SK-N-SH (cell line): ENCODE data around the gene HINT1. TPM values are rescaled to one million over a fixed set of nuclear protein-coding genes. Genes with fewer than 3 reads are reported as not detected.
"Not testable (repeated sequence)": the region's sequence is repeated elsewhere in the genome, so short reads cannot be mapped to it uniquely, and the experiment has no call there.

Source experiments
- CTCF ChIA-PET: fragments of 300-600, 350-600 bp; formaldehyde crosslinking; extraction: SDS; loops from one replicate; lab custom pipeline; 2021; lab: Yijun Ruan, JAX
- POLR2A ChIA-PET: fragments of 350-600 bp; sonication (Branson Sonifier 250); formaldehyde crosslinking; extraction: SDS; loops from one replicate; lab custom pipeline; 2020; ENCODE audit warnings: antibody characterized with exemption, inconsistent platforms; lab: Yijun Ruan, JAX
- DNase-seq: peaks from one replicate; pipeline ENCODE4 v3.0.0; 2012
- H2AFZ ChIP-seq: fragments of 200-600 bp; sonication (generic); 2 replicates; pipeline ENCODE4 v1.8.1; 2016; ENCODE audit warnings: antibody characterized with exemption, mild to moderate bottlenecking, low read depth
- H3F3A ChIP-seq: fragments of 200-600 bp; sonication (generic); replicated peaks from 2 replicates; pipeline ENCODE3; 2016; ENCODE audit warnings: antibody characterized with exemption, mild to moderate bottlenecking; ENCODE audit not compliant: insufficient read depth
- H3K27ac ChIP-seq, 2 experiments: fragments of 200-500 bp in 1 of 2; fragments of 200-600 bp in 1 of 2; sonication (Bioruptor generic) in 1 of 2; sonication (generic), shearing (Covaris generic) in 1 of 2; 2 replicates each; pipeline versions ENCODE4 v1.5.1 to v1.6.1; 2014 to 2016; ENCODE audit warnings: low read depth in 2 of 2, inconsistent platforms in 1 of 2, low read length in 1 of 2, mild to moderate bottlenecking in 1 of 2, mixed read lengths in 1 of 2
- H3K27me3 ChIP-seq: fragments of 200-600 bp; sonication (generic), shearing (Covaris generic); 2 replicates; pipeline ENCODE4 v1.6.1; 2016; ENCODE audit warnings: mixed run types; ENCODE audit not compliant: insufficient read depth
- H3K36me3 ChIP-seq, 2 experiments: fragments of 200-500 bp in 1 of 2; fragments of 200-600 bp in 1 of 2; sonication (Bioruptor generic) in 1 of 2; sonication (generic) in 1 of 2; replicated peaks in 1 of 2; 2 replicates each; pipeline versions ENCODE3 to v1.5.1; 2014 to 2016; ENCODE audit warnings: low read length in 1 of 2, mild to moderate bottlenecking in 1 of 2; ENCODE audit not compliant: insufficient read depth in 2 of 2, control insufficient read depth in 1 of 2
- H3K4me1 ChIP-seq, 2 experiments: fragments of 200-500 bp in 1 of 2; fragments of 200-600 bp in 1 of 2; sonication (Bioruptor generic) in 1 of 2; sonication (generic), shearing (Covaris generic) in 1 of 2; 2 replicates each; pipeline versions ENCODE4 v1.5.1 to v1.6.1; 2014 to 2016; ENCODE audit warnings: low read depth in 1 of 2, low read length in 1 of 2, mixed run types in 1 of 2; ENCODE audit not compliant: insufficient read depth in 2 of 2, control insufficient read depth in 1 of 2
- H3K4me2 ChIP-seq: fragments of 200-600 bp; sonication (generic), shearing (Covaris generic); 2 replicates; pipeline ENCODE4 v1.6.1; 2017; ENCODE audit warnings: mixed run types
- H3K4me3 ChIP-seq, 2 experiments: fragments of 200-500 bp in 1 of 2; fragments of 200-600 bp in 1 of 2; sonication (Bioruptor generic) in 1 of 2; sonication (generic), shearing (Covaris generic) in 1 of 2; 2 replicates each; pipeline versions ENCODE4 v1.5.1 to v1.8.1; 2014 to 2016; ENCODE audit warnings: low read depth in 2 of 2, inconsistent platforms in 1 of 2, low read length in 1 of 2, mild to moderate bottlenecking in 1 of 2, mixed read lengths in 1 of 2, moderate library complexity in 1 of 2
- H3K79me2 ChIP-seq: fragments of 200-600 bp; sonication (generic); 2 replicates; pipeline ENCODE4 v1.8.1; 2017; ENCODE audit warnings: mild to moderate bottlenecking; ENCODE audit not compliant: insufficient read depth
- H3K9ac ChIP-seq: fragments of 200-600 bp; sonication (generic); 2 replicates; pipeline ENCODE4 v1.6.1; 2017; ENCODE audit warnings: mixed run types
- H3K9me2 ChIP-seq: fragments of 200-600 bp; sonication (generic); 2 replicates; pipeline ENCODE4 v1.6.1; 2017; ENCODE audit warnings: mixed run types
- H3K9me3 ChIP-seq: fragments of 200-600 bp; sonication (generic); 2 replicates; pipeline ENCODE4 v1.6.1; 2017; ENCODE audit warnings: mixed run types, mild to moderate bottlenecking, moderate library complexity
- H4K20me1 ChIP-seq: fragments of 200-600 bp; sonication (generic); 2 replicates; pipeline ENCODE4 v1.6.1; 2017; ENCODE audit warnings: mild to moderate bottlenecking, mixed run types; ENCODE audit not compliant: insufficient read depth
- CHD2 ChIP-seq: fragments of 150-350 bp; IDR thresholded peaks from 2 replicates; pipeline ENCODE4 v1.6.1; 2018; ENCODE audit warnings: low read length; ENCODE audit not compliant: partially characterized antibody
- FOXJ3 ChIP-seq: sonication (generic); formaldehyde crosslinking; IDR thresholded peaks from 2 replicates; pipeline ENCODE4 v1.5.1; 2020; ENCODE audit warnings: mild to moderate bottlenecking, missing genetic modification reagents
- FOXM1 ChIP-seq: IDR thresholded peaks from 2 replicates; pipeline ENCODE4 v1.4.0; 2012; ENCODE audit warnings: low read depth, mild to moderate bottlenecking
- GABPA ChIP-seq: IDR thresholded peaks from 2 replicates; pipeline ENCODE4 v1.4.0; 2012; ENCODE audit warnings: low read depth, mild to moderate bottlenecking
- SIN3A ChIP-seq: IDR thresholded peaks from 2 replicates; pipeline ENCODE4 v1.6.1; 2012; ENCODE audit warnings: low read depth, mild to moderate bottlenecking, low read length, moderate library complexity, borderline replicate concordance
- TAF1 ChIP-seq: IDR thresholded peaks from 2 replicates; pipeline ENCODE4 v1.6.1; 2012; ENCODE audit warnings: low read depth, mild to moderate bottlenecking, low read length, moderate library complexity, borderline replicate concordance
- WGBS: methylation state at CpG from one replicate; pipeline ENCODE4 v1.1.6; 2017; ENCODE audit warnings: low lambda C conversion rate; 5-methylcytosine and 5-hydroxymethylcytosine counted together
- polyA plus RNA-seq, 3 experiments: library from polyadenylated mRNA; depleted of rRNA; stranded (reverse); fragments of >200 nt; gene quantifications; 2 replicates each; pipeline ENCODE4 v1.2.3, GENCODE V29; 2012
- TF ChIP-seq, protein P1 (sequence below): fragments of 200-600 bp; sonication (generic); IDR thresholded peaks from 2 replicates; pipeline ENCODE4 v1.6.1; 2017; ENCODE audit warnings: antibody characterized with exemption, mild to moderate bottlenecking, moderate library complexity
- TF ChIP-seq, protein P2 (sequence below): IDR thresholded peaks from 2 replicates; pipeline ENCODE4 v1.4.0; 2012; ENCODE audit warnings: low read depth
- TF ChIP-seq, protein P3 (sequence below): IDR thresholded peaks from 2 replicates; pipeline ENCODE4; 2012

Gene HINT1
- polyA plus RNA-seq, 1 of the 3 experiments (the other 2 are of a cell fraction): 385 TPM

- Histone ChIP-seq H3K79me2 (no peaks in the 10 kb centered on the region), H2AFZ (no peak overlapping the region), H3F3A (no peaks in the 10 kb centered on the region), H3K9me2 (no peaks in the 10 kb centered on the region), H3K4me1 (no peaks in the 10 kb centered on the region), H3K9me3 (no peaks in the 10 kb centered on the region), H3K27ac (no peak overlapping the region), H3K4me2 (no peak overlapping the region), H3K4me3 (no peak overlapping the region)
- no peak for DNase-seq
- POLR2A ChIA-PET: no interaction called here
- TF ChIP-seq FOXM1 (no peak), SIN3A (no peak)
- TF ChIP-seq, protein P1, sequence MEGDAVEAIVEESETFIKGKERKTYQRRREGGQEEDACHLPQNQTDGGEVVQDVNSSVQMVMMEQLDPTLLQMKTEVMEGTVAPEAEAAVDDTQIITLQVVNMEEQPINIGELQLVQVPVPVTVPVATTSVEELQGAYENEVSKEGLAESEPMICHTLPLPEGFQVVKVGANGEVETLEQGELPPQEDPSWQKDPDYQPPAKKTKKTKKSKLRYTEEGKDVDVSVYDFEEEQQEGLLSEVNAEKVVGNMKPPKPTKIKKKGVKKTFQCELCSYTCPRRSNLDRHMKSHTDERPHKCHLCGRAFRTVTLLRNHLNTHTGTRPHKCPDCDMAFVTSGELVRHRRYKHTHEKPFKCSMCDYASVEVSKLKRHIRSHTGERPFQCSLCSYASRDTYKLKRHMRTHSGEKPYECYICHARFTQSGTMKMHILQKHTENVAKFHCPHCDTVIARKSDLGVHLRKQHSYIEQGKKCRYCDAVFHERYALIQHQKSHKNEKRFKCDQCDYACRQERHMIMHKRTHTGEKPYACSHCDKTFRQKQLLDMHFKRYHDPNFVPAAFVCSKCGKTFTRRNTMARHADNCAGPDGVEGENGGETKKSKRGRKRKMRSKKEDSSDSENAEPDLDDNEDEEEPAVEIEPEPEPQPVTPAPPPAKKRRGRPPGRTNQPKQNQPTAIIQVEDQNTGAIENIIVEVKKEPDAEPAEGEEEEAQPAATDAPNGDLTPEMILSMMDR: no peak
- TF ChIP-seq, protein P2, sequence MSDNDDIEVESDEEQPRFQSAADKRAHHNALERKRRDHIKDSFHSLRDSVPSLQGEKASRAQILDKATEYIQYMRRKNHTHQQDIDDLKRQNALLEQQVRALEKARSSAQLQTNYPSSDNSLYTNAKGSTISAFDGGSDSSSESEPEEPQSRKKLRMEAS: no peak
- TF ChIP-seq, all 33 proteins: peak for 0
- Histone ChIP-seq H4K20me1 (no peaks in the 10 kb centered on the region), H3K36me3 (no peaks in the 10 kb centered on the region), H3K9ac (no peak overlapping the region), H3K27me3 (no peaks in the 10 kb centered on the region)
- CTCF ChIA-PET: no interaction called here
- 2% methylated on average over 3 of the region's 3 CpGs for WGBS
Measured at GRCh38 chr5:131142970-131143617, 22.0 kb downstream of the HINT1 start.

- Histone ChIP-seq H2AFZ (no peak overlapping the region), H3K27ac (no peak overlapping the region), H3K9ac (no peak overlapping the region), H4K20me1 (no peaks in the 10 kb centered on the region), H3K4me2 (no peak overlapping the region), H3K79me2 (no peaks in the 10 kb centered on the region), H3K27me3 (no peaks in the 10 kb centered on the region), H3K36me3 (no peaks in the 10 kb centered on the region), H3F3A (no peaks in the 10 kb centered on the region), H3K4me3 (no peak overlapping the region), H3K9me3 (no peaks in the 10 kb centered on the region), H3K9me2 (no peaks in the 10 kb centered on the region), H3K4me1 (no peaks in the 10 kb centered on the region)
- CTCF ChIA-PET: no interaction called here
- TF ChIP-seq, protein P3, sequence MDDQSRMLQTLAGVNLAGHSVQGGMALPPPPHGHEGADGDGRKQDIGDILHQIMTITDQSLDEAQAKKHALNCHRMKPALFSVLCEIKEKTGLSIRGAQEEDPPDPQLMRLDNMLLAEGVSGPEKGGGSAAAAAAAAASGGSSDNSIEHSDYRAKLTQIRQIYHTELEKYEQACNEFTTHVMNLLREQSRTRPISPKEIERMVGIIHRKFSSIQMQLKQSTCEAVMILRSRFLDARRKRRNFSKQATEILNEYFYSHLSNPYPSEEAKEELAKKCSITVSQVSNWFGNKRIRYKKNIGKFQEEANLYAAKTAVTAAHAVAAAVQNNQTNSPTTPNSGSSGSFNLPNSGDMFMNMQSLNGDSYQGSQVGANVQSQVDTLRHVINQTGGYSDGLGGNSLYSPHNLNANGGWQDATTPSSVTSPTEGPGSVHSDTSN: no peak
- TF ChIP-seq CHD2 (no peak), FOXJ3 (CRISPR knock-in tag) (no peak), TAF1 (no peak), GABPA (no peak), SIN3A (no peak)
- WGBS: 58% methylated on average over 2 of the region's 2 CpGs
- no peak for DNase-seq
- POLR2A ChIA-PET: no interaction called here
Measured at GRCh38 chr5:131139321-131139720, 25.7 kb downstream of the HINT1 start.

DNA sequence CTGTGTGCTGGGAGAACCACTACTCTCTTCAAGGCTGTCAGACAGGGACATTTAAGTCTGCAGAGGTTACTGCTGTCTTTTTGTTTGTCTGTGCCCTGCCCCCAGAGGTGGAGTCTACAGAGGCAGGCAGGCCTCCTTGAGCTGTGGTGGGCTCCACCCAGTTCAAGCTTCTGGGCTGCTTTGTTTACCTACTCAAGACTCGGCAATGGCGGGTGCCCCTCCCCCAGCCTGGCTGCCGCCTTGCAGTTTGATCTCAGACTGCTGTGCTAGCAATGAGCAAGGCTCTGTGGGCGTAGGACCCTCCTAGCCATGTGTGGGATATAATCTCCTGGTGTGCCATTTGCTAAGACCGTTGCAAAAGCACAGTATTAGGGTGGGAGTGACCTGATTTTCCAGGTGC lies 26.6 kb downstream of the HINT1 start:
- H3K27me3 ChIP-seq, H3K27ac ChIP-seq, H3F3A ChIP-seq, POLR2A ChIA-PET, H3K36me3 ChIP-seq, H3K4me1 ChIP-seq, H4K20me1 ChIP-seq, H2AFZ ChIP-seq, H3K9me2 ChIP-seq, H3K9me3 ChIP-seq, CTCF ChIA-PET, H3K4me2 ChIP-seq, H3K79me2 ChIP-seq, DNase-seq, H3K9ac ChIP-seq, H3K4me3 ChIP-seq: not testable (repeated sequence)
- WGBS: 5% methylated on average over 5 of the region's 5 CpGs

GRCh38 chr5:131133091-131133490 lies 32.0 kb downstream of the HINT1 start:
- 32% methylated on average over 2 of the region's 2 CpGs for WGBS
- CTCF ChIA-PET, POLR2A ChIA-PET, H3K4me2 ChIP-seq, H4K20me1 ChIP-seq, H2AFZ ChIP-seq, DNase-seq, H3K9ac ChIP-seq, H3K27ac ChIP-seq, H3K4me3 ChIP-seq, H3K36me3 ChIP-seq, H3K27me3 ChIP-seq, H3K4me1 ChIP-seq, H3F3A ChIP-seq, H3K9me3 ChIP-seq, H3K79me2 ChIP-seq, H3K9me2 ChIP-seq: not testable (repeated sequence)
